Ectodermal cell (in vitro differentiated cells): ENCODE measurements around the gene TAX1BP1. TPM values are rescaled to one million over a fixed set of nuclear protein-coding genes. Genes with fewer than 3 reads are reported as not detected.

ENCODE experiments used
- H3K27ac ChIP-seq: 2 replicates; pipeline ENCODE4 v1.7.0; 2013; ENCODE audit warnings: mild to moderate bottlenecking, low read depth, low read length; ENCODE audit not compliant: insufficient read depth, poor library complexity, severe bottlenecking
- H3K27me3 ChIP-seq: 2 replicates; pipeline ENCODE4 v1.7.0; 2013; ENCODE audit warnings: mild to moderate bottlenecking, low read length; ENCODE audit not compliant: insufficient read depth, control insufficient read depth, poor library complexity, severe bottlenecking
- H3K36me3 ChIP-seq: one replicate; pipeline ENCODE4 v1.7.0; 2013; ENCODE audit warnings: low read length; ENCODE audit not compliant: control insufficient read depth, insufficient read depth
- H3K4me1 ChIP-seq: one replicate; pipeline ENCODE4 v1.7.0; 2013; ENCODE audit warnings: low read length; ENCODE audit not compliant: control insufficient read depth, insufficient read depth
- H3K4me3 ChIP-seq: 2 replicates; pipeline ENCODE4 v1.7.0; 2013; ENCODE audit warnings: low read depth, low read length, control low read depth; ENCODE audit not compliant: insufficient read depth
- H3K9me3 ChIP-seq: 2 replicates; pipeline ENCODE4 v1.7.0; 2013; ENCODE audit warnings: mild to moderate bottlenecking, low read length, moderate library complexity; ENCODE audit not compliant: control insufficient read depth
- WGBS, 2 experiments: methylation state at CpG; one replicate each; pipeline ENCODE4 v1.1.7; 2013; ENCODE audit warnings: missing lambda C conversion rate in 2 of 2; 5-methylcytosine and 5-hydroxymethylcytosine counted together
- polyA plus RNA-seq, 4 experiments: library from polyadenylated mRNA; stranded (reverse); fragments of 50-300 nt; gene quantifications; one replicate each; pipeline ENCODE4 v1.2.3, GENCODE V29; 2013

Gene TAX1BP1
- 88.7 TPM for polyA plus RNA-seq (2013, experiment 1 of 4)
- 84.8 TPM for polyA plus RNA-seq (2013, experiment 2 of 4)
- polyA plus RNA-seq (2013, experiment 3 of 4) = 71.1 TPM
- 83.4 TPM for polyA plus RNA-seq (2013, experiment 4 of 4)

DNA sequence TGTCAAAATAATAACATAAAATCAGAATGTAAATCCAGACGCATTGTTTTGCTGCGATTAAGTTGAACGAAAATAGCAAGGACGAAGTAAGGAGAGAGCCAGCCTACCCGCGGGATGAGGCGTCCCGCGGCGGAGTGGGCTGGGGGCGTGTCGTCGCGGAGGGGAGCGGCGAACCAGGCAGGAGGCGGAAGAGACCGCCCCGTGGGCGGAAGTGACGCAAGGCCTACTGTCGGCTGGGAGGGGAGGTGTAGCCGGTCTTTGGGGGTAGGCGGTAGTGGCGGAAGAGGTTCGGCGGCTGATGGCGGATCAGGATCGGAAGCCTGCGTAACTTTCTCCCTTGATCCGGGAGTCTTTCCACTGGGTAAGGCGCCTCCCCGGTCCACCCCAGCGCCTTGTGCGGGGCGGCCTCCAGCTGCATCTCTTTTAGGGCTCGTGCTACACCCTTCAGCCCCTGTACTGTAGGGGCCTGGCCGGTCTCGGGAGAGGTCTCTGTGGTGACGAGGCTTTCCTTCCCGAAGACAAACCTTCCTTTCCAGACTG lies at the start of gene TAX1BP1:
Gene TAX1BP1 (plus strand): TSS at position 254 of the 540 bp plus-strand sequence. CDS start 8,363 bp downstream, outside the sequence.
- WGBS, 2 experiments = 0 to 1% methylated on average over 41 of the region's 41 CpGs
- peak within 1 kb of the TSS; percentile 52 for H3K4me3 ChIP-seq
- H3K4me1 ChIP-seq = no peaks in the 10 kb centered on the region
- no peaks in the 10 kb centered on the region for H3K27me3 ChIP-seq
- H3K27ac ChIP-seq = peak within 1 kb of the TSS; percentile 56
- no peaks in the 10 kb centered on the region for H3K9me3 ChIP-seq
- H3K36me3 ChIP-seq = no peaks in the 10 kb centered on the region

DNA sequence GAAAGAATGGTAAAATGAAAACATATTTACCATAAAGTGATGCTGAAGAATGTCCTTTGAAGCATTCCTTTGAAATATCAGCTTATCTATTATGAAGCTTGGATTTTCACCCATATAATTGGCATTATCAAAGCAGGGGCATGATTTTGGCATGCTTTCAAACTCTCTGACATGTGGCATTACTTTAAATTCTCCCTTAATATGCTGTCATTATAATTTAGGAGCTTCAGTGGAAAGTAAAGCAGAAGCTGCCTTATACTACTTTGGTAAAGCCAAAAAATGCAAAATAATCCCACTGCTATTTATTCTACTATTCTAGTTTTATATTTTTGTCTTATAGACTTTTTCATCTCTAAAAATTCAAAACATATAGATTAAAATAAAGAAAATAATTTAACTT lies 49.3 kb upstream of the TAX1BP1 start:
- H3K27me3 ChIP-seq = no peaks in the 10 kb centered on the region
- no peaks in the 10 kb centered on the region for H3K36me3 ChIP-seq
- no peaks in the 10 kb centered on the region for H3K4me1 ChIP-seq
- H3K4me3 ChIP-seq = no peak overlapping the region
- no peaks in the 10 kb centered on the region for H3K9me3 ChIP-seq
- H3K27ac ChIP-seq = no peak overlapping the region

DNA sequence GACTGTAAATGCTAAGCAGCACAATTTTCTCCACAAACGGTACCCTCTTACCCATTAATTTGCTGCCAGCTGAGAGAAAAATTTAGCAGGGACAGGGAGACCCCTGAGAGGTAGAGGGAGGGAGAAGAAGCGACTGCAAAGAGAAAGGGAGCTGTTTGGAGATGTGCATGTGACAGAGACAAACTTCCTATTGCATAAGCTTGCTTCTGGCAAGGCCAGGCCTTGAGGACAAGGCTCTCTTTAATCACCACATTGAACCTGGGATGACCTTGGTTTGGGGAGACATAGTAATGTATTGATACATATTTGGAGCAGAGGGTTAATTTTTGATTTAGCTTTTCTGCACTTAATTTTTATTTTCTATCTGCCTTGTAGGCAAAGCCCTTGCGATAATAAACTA lies 46.2 kb upstream of the TAX1BP1 start:
- H3K9me3 ChIP-seq = no peaks in the 10 kb centered on the region
- H3K4me1 ChIP-seq = no peaks in the 10 kb centered on the region
- H3K27me3 ChIP-seq = no peaks in the 10 kb centered on the region
- H3K36me3 ChIP-seq = no peaks in the 10 kb centered on the region
- 87 to 90% methylated on average over 3 of the region's 3 CpGs for WGBS, 2 experiments
- H3K27ac ChIP-seq = no peak overlapping the region
- H3K4me3 ChIP-seq = no peak overlapping the region

- no peaks in the 10 kb centered on the region for H3K4me1 ChIP-seq
- no peaks in the 10 kb centered on the region for H3K36me3 ChIP-seq
- WGBS, 2 experiments = 91 to 96% methylated on average over 4 of the region's 4 CpGs
- no peaks in the 10 kb centered on the region for H3K9me3 ChIP-seq
- no peak overlapping the region for H3K27ac ChIP-seq
- no peaks in the 10 kb centered on the region for H3K27me3 ChIP-seq
- no peak overlapping the region for H3K4me3 ChIP-seq
Measured at GRCh38 chr7:27695096-27695495, 44.9 kb upstream of the TAX1BP1 start.

- WGBS, 2 experiments = 79 to 90% methylated on average over 3 of the region's 3 CpGs
- no peak overlapping the region for H3K27ac ChIP-seq
- no peaks in the 10 kb centered on the region for H3K9me3 ChIP-seq
Measured at GRCh38 chr7:27697861-27698430, 42.0 kb upstream of the TAX1BP1 start.

GRCh38 chr7:27699751-27700150 lies 40.2 kb upstream of the TAX1BP1 start:
- Histone ChIP-seq H3K9me3 (no peaks in the 10 kb centered on the region), H3K4me3 (no peak overlapping the region), H3K27me3 (no peaks in the 10 kb centered on the region), H3K36me3 (no peaks in the 10 kb centered on the region), H3K4me1 (no peaks in the 10 kb centered on the region), H3K27ac (no peak overlapping the region)
- 83 to 100% methylated on average over 1 to 2 of the region's 2 CpGs for WGBS, 2 experiments

More at GRCh38 chr7:27697861-27698430, 42.0 kb upstream of the TAX1BP1 start:
- Histone ChIP-seq H3K4me3 (no peak overlapping the region), H3K36me3 (no peaks in the 10 kb centered on the region), H3K27me3 (no peaks in the 10 kb centered on the region), H3K4me1 (no peaks in the 10 kb centered on the region)

DNA sequence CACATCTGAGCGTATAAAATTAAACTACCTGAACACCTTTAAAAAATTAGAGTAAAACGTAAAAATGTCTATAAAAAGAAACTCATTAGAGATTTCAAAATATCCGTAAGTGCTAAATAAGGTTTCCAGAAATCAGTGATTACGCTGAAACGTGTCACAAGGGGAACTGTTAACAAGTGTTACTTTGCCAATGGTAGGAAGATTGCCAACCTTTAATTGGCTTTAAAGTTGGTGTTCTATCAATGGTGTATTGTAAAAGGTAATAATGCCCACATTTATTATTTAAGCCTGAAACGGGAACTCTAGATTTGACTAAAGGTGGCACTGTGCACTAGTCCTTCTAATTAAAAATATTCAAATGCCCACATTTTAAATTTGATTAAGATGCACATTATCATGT lies 39.5 kb upstream of the TAX1BP1 start:
- Histone ChIP-seq H3K9me3 (no peaks in the 10 kb centered on the region), H3K4me3 (no peak overlapping the region), H3K27me3 (no peaks in the 10 kb centered on the region), H3K27ac (no peak overlapping the region), H3K4me1 (no peaks in the 10 kb centered on the region), H3K36me3 (no peaks in the 10 kb centered on the region)
- 93 to 95% methylated on average over 5 to 6 of the region's 6 CpGs for WGBS, 2 experiments

DNA sequence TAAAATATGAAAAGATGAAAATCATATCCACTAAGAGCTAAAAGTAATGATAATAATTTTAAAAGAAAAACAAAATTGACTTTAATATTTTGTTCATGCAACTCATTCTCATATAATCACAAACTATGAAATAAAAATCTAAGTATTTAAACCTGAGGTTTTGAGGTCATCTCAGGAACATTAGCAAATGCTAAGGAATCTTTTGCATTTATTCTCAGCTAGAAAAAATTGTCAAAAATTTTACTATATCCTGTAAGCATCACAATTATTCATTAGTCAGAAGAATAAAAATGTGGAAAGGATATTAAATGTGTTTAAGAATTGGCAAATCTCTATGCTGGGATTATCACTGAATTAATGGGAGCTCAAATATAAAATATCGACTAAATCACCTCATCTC lies 36.8 kb upstream of the TAX1BP1 start:
- Histone ChIP-seq H3K27me3 (no peaks in the 10 kb centered on the region), H3K36me3 (no peaks in the 10 kb centered on the region), H3K9me3 (no peaks in the 10 kb centered on the region), H3K27ac (no peak overlapping the region), H3K4me1 (no peaks in the 10 kb centered on the region), H3K4me3 (no peak overlapping the region)
- WGBS, 2 experiments = 86% methylated on average over 1 of the region's 1 CpG; no CpG with 5 or more reads in 1 of the 2 experiments

DNA sequence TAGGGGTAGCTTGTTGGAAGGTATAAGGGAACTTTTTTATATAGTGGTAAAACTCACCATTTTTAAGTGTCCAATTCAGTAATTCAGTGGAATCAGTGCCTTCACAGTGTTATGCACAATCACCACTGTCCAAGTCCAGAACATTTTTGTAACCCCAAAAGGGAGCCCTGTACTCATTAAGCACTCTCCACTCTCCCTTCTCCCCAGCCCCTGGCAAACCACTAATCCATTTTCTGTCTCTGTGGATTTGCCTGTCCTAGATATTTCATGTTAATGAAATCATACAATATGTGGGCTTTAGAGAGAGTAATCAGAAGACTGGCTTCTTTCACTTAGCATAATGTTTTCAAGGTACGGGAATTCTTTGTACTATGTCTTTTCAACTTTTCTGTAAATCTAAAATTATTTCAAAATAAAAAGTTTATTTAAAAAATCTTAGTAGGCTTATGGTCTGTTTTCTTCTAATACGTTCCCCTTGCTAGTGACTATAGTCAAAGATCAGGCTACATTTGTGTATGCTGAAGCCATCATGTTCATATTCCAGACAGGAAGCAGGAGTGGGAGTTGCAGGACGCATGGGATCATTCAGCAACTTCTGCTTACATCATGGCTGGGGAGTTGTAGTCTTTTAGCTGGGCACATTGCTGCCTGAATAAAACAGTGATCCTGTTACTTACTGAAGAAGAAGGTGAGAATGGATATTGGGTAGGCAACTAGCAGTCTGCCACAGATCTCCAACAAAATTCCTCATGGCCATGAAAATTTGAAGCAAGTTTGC lies 35.4 kb upstream of the TAX1BP1 start:
- 94 to 95% methylated on average over 2 of the region's 3 CpGs for WGBS, 2 experiments
- Histone ChIP-seq H3K4me3 (no peak overlapping the region), H3K9me3 (no peaks in the 10 kb centered on the region), H3K27me3 (no peaks in the 10 kb centered on the region), H3K4me1 (no peaks in the 10 kb centered on the region), H3K27ac (no peak overlapping the region), H3K36me3 (no peaks in the 10 kb centered on the region)

DNA sequence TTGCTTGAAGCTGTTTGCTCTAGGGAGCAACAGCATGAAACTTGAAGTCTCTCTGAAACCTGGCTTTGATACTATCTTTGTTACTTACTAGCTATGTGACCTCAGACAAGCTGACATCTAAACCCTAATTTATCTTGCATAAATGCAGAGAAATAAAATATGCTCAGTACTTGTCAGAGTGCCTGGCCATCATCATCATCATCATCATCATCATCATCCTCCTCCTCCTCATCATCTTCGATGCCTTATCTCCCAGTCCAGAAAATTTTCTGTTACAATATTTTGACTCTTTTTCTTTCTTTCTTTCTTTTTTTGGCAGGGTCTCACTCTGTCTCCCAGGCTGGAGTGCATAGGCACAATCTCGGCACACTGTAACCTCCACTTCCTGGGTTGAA lies 34.8 kb upstream of the TAX1BP1 start:
- Histone ChIP-seq H3K4me3 (no peak overlapping the region), H3K27ac (no peak overlapping the region), H3K9me3 (no peaks in the 10 kb centered on the region), H3K27me3 (no peaks in the 10 kb centered on the region), H3K4me1 (no peaks in the 10 kb centered on the region), H3K36me3 (no peaks in the 10 kb centered on the region)
- WGBS, 2 experiments = 92 to 97% methylated on average over 2 of the region's 2 CpGs
